ENCODE measurements around the gene GMEB2.

The GMEB2 gene

GRCh38 chr20:63547725-63548480 is 79.0 kb downstream of the GMEB2 start, which contains the start of gene SRMS:
Gene SRMS (minus strand): TSS chr20:63547749. CDS start chr20:63547463, 286 bp downstream.
- TF ChIP-seq CTCF (IDR thresholded peaks at IDR 0.05; ENCODE audit: low read depth, low read length, missing control alignments) = no peak
- no peak for DNase-seq (ENCODE audit: extremely low read depth, low read depth)
- no peak within 1 kb of the TSS for H3K4me3 ChIP-seq (replicated peaks; ENCODE audit: low read depth, low read length)

- DNase-seq (ENCODE audit: extremely low read depth, low read depth) = no peak
- H3K4me3 ChIP-seq (replicated peaks; ENCODE audit: low read depth, low read length) = no peak overlapping the region
- no peak for TF ChIP-seq CTCF (IDR thresholded peaks at IDR 0.05; ENCODE audit: low read depth, low read length, missing control alignments)
Observed at GRCh38 chr20:63546956-63547724, 79.8 kb downstream of the GMEB2 start.

GRCh38 chr20:63546256-63546955 is 80.5 kb downstream of the GMEB2 start:
- no peak overlapping the region for H3K4me3 ChIP-seq (replicated peaks; ENCODE audit: low read depth, low read length)
- no peak for DNase-seq (ENCODE audit: extremely low read depth, low read depth)
- TF ChIP-seq CTCF (IDR thresholded peaks at IDR 0.05; ENCODE audit: low read depth, low read length, missing control alignments) = no peak

GRCh38 chr20:63545814-63546213 is 81.1 kb downstream of the GMEB2 start:
- H3K4me3 ChIP-seq (replicated peaks; ENCODE audit: low read depth, low read length) = no peak overlapping the region
- no peak for TF ChIP-seq CTCF (IDR thresholded peaks at IDR 0.05; ENCODE audit: low read depth, low read length, missing control alignments)
- no peak for DNase-seq (ENCODE audit: extremely low read depth, low read depth)

- no peak overlapping the region for H3K4me3 ChIP-seq (replicated peaks; ENCODE audit: low read depth, low read length)
- TF ChIP-seq CTCF (IDR thresholded peaks at IDR 0.05; ENCODE audit: low read depth, low read length, missing control alignments) = no peak
- DNase-seq (ENCODE audit: extremely low read depth, low read depth) = no peak
Observed at GRCh38 chr20:63544958-63545516, 81.9 kb downstream of the GMEB2 start.

GRCh38 chr20:63544241-63544957 is 82.5 kb downstream of the GMEB2 start:
- TF ChIP-seq CTCF (IDR thresholded peaks at IDR 0.05; ENCODE audit: low read depth, low read length, missing control alignments) = no peak
- H3K4me3 ChIP-seq (replicated peaks; ENCODE audit: low read depth, low read length) = no peak overlapping the region
- DNase-seq (ENCODE audit: extremely low read depth, low read depth) = no peak
